KOPT-K1 (cell line): ENCODE data around the gene FOXRED1.

Source experiments
- H3K27ac ChIP-seq: fragments of 200-600 bp; sonication (generic); 2 replicates; pipeline ENCODE4 v1.5.1; 2016; ENCODE audit warnings: antibody characterized with exemption, mild to moderate bottlenecking, low read depth, low read length; ENCODE audit not compliant: poor library complexity, severe bottlenecking
- H3K36me3 ChIP-seq: fragments of 200-600 bp; sonication (generic); 2 replicates; pipeline ENCODE4 v1.5.1; 2017; ENCODE audit warnings: antibody characterized with exemption, mild to moderate bottlenecking, low read length, moderate library complexity; ENCODE audit not compliant: insufficient read depth
- H3K9me3 ChIP-seq: fragments of 200-600 bp; sonication (generic); 2 replicates; pipeline ENCODE4 v1.5.1; 2017; ENCODE audit warnings: antibody characterized with exemption, low read length, mild to moderate bottlenecking; ENCODE audit not compliant: insufficient read depth, poor library complexity, severe bottlenecking

Gene FOXRED1

GRCh38 chr11:126313826-126314225 lies 44.9 kb downstream of the FOXRED1 start:
- Histone ChIP-seq H3K36me3 (peaks cover 27% of the 10 kb centered on the region; the same call in 1 of the 2 replicates), H3K27ac (no peak overlapping the region), H3K9me3 (peaks cover 5% of the 10 kb centered on the region)

- peaks cover 12% of the 10 kb centered on the region; the same call in 1 of the 2 replicates for H3K36me3 ChIP-seq
- H3K9me3 ChIP-seq = peaks cover 5% of the 10 kb centered on the region
- peak overlapping the region; percentile 95 for H3K27ac ChIP-seq
Observed at GRCh38 chr11:126317432-126317755, 48.4 kb downstream of the FOXRED1 start.

- H3K9me3 ChIP-seq = peaks cover 5% of the 10 kb centered on the region
- peaks cover 6% of the 10 kb centered on the region; the same call in 1 of the 2 replicates for H3K36me3 ChIP-seq
- peak overlapping the region; percentile 95 for H3K27ac ChIP-seq
Observed at GRCh38 chr11:126317756-126318573, 49.0 kb downstream of the FOXRED1 start.

- Histone ChIP-seq H3K9me3 (peaks cover 5% of the 10 kb centered on the region), H3K27ac (peak overlapping the region; percentile 95)
Observed at GRCh38 chr11:126318574-126319373, 49.8 kb downstream of the FOXRED1 start.

GRCh38 chr11:126319374-126319740 lies 50.4 kb downstream of the FOXRED1 start:
- Histone ChIP-seq H3K9me3 (peaks cover 5% of the 10 kb centered on the region), H3K36me3 (peaks cover under 1% of the 10 kb centered on the region; the same call in 1 of the 2 replicates), H3K27ac (peak overlapping the region; percentile 95)

More at GRCh38 chr11:126318574-126319373, 49.8 kb downstream of the FOXRED1 start:
- peaks cover 5% of the 10 kb centered on the region; the same call in 1 of the 2 replicates for H3K36me3 ChIP-seq

GRCh38 chr11:126322996-126323395 lies 54.0 kb downstream of the FOXRED1 start:
- no peaks in the 10 kb centered on the region for H3K36me3 ChIP-seq
- no peaks in the 10 kb centered on the region for H3K9me3 ChIP-seq
- H3K27ac ChIP-seq = no peak overlapping the region

- Histone ChIP-seq H3K27ac (peak overlapping the region; percentile 46), H3K9me3 (no peaks in the 10 kb centered on the region), H3K36me3 (peaks cover 15% of the 10 kb centered on the region)
Observed at GRCh38 chr11:126327281-126328000, 58.5 kb downstream of the FOXRED1 start.
